H1 (cell line): ENCODE data around the gene VMO1. TPM values are rescaled to one million over a fixed set of nuclear protein-coding genes. Genes with fewer than 3 reads are reported as not detected.

Experiments
- CTCF ChIA-PET: fragments of 300-600 bp; sonication (Branson Sonifier 250); formaldehyde crosslinking; loops from one replicate; lab custom pipeline; 2021; ENCODE audit not compliant: partially characterized antibody; lab: Charles Lee
- POLR2A ChIA-PET: fragments of 300-600 bp; sonication (Branson Sonifier 250); formaldehyde crosslinking; loops from one replicate; lab custom pipeline; 2021; ENCODE audit warnings: inconsistent platforms; ENCODE audit not compliant: partially characterized antibody; lab: Charles Lee
- DNase-seq, 2 experiments: peaks; one replicate each; pipeline versions ENCODE4 v3.0.0 to v3.0.0-alpha.2; 2010 to 2022; ENCODE audit warnings: low spot score in 2 of 2, low read depth in 1 of 2, mixed read lengths in 1 of 2
- FAIRE-seq: peaks from 2 replicates; lab custom pipeline; 2011; peaks lifted over from hg19 to GRCh38; lab: Jason Lieb, UNC
- H2AFZ ChIP-seq: 2 replicates; pipeline ENCODE4 v1.8.1; 2012; ENCODE audit warnings: low read length, inconsistent platforms
- H2AK5ac ChIP-seq: 2 replicates; pipeline ENCODE4 v1.6.1; 2013; ENCODE audit warnings: low read depth, low read length
- H2BK120ac ChIP-seq: replicated peaks from 2 replicates; pipeline ENCODE3; 2013; ENCODE audit warnings: low read depth, low read length, inconsistent platforms
- H2BK12ac ChIP-seq: 2 replicates; pipeline ENCODE4 v1.6.1; 2013; ENCODE audit warnings: low read depth, low read length
- H2BK15ac ChIP-seq: 2 replicates; pipeline ENCODE4 v1.6.1; 2013; ENCODE audit warnings: low read length
- H2BK20ac ChIP-seq: 2 replicates; pipeline ENCODE4 v1.6.1; 2013; ENCODE audit warnings: low read length
- H2BK5ac ChIP-seq: 2 replicates; pipeline ENCODE4 v1.6.1; 2013; ENCODE audit warnings: low read depth, low read length
- H3K14ac ChIP-seq: 2 replicates; pipeline ENCODE4 v1.6.1; 2013; ENCODE audit warnings: inconsistent platforms; ENCODE audit not compliant: insufficient read length
- H3K18ac ChIP-seq: 2 replicates; pipeline ENCODE4 v1.6.1; 2013; ENCODE audit warnings: low read length; ENCODE audit errors: extremely low read depth
- H3K23ac ChIP-seq: 2 replicates; pipeline ENCODE4 v1.6.1; 2013; ENCODE audit warnings: inconsistent platforms; ENCODE audit not compliant: insufficient read length
- H3K23me2 ChIP-seq: 2 replicates; pipeline ENCODE4 v1.6.1; 2013; ENCODE audit warnings: low read depth, low read length
- H3K27ac ChIP-seq: 2 replicates; pipeline ENCODE4 v1.6.1; 2011; ENCODE audit warnings: low read depth, low read length, inconsistent platforms
- H3K27me3 ChIP-seq, 4 experiments: replicated peaks in 1 of 4; 1 replicate in 1 of 4; 2 replicates in 3 of 4; pipeline versions ENCODE4 v1.6.1 to v1.8.1; 2011 to 2013; ENCODE audit warnings: low read length in 3 of 4, mild to moderate bottlenecking in 3 of 4, inconsistent platforms in 2 of 4, mixed read lengths in 2 of 4, moderate library complexity in 1 of 4; ENCODE audit not compliant: control insufficient read depth in 3 of 4, insufficient read depth in 3 of 4; ENCODE audit errors: extremely low read depth in 1 of 4
- H3K36me3 ChIP-seq, 4 experiments: 2 replicates each; pipeline versions ENCODE4 v1.6.1 to v1.8.1; 2011 to 2013; ENCODE audit warnings: mild to moderate bottlenecking in 4 of 4, low read length in 3 of 4, moderate library complexity in 2 of 4, control low read depth in 1 of 4, inconsistent platforms in 1 of 4; ENCODE audit not compliant: insufficient read depth in 4 of 4, control insufficient read depth in 2 of 4
- H3K4ac ChIP-seq: replicated peaks from 2 replicates; pipeline ENCODE3; 2013; ENCODE audit warnings: low read length, low read depth, mixed read lengths, inconsistent platforms; ENCODE audit not compliant: insufficient read length
- H3K4me1 ChIP-seq, 4 experiments: replicated peaks in 1 of 4; 1 replicate in 1 of 4; 2 replicates in 3 of 4; pipeline versions ENCODE4 v1.6.1 to v1.8.1; 2011 to 2013; ENCODE audit warnings: low read length in 3 of 4, inconsistent platforms in 2 of 4, mixed read lengths in 1 of 4; ENCODE audit not compliant: insufficient read depth in 4 of 4, control insufficient read depth in 3 of 4
- H3K4me2 ChIP-seq, 2 experiments: 2 replicates each; pipeline versions ENCODE4 v1.6.1 to v1.8.1; 2011 to 2013; ENCODE audit warnings: low read depth in 2 of 2, low read length in 2 of 2, control low read depth in 1 of 2, inconsistent platforms in 1 of 2, mild to moderate bottlenecking in 1 of 2; ENCODE audit not compliant: insufficient read depth in 1 of 2
- H3K4me3 ChIP-seq, 4 experiments: fragments of 200-600, 300-600 bp in 1 of 4; sonication (generic), shearing (Covaris generic), sonication (Bioruptor Twin) in 1 of 4; 2 replicates each; pipeline versions ENCODE4 v1.5.1 to v1.8.1; 2011 to 2016; ENCODE audit warnings: low read length in 4 of 4, low read depth in 3 of 4, control low read depth in 2 of 4, inconsistent platforms in 2 of 4, mild to moderate bottlenecking in 2 of 4, mixed read lengths in 1 of 4, moderate library complexity in 1 of 4; ENCODE audit not compliant: insufficient read depth in 2 of 4; ENCODE audit errors: extremely low read depth in 1 of 4
- H3K56ac ChIP-seq: replicated peaks from 2 replicates; pipeline ENCODE3; 2013; ENCODE audit warnings: low read depth, mild to moderate bottlenecking, mixed read lengths, low read length, inconsistent platforms; ENCODE audit not compliant: insufficient read length
- H3K79me1 ChIP-seq: 2 replicates; pipeline ENCODE4 v1.6.1; 2013; ENCODE audit warnings: low read depth, low read length, control low read depth
- H3K79me2 ChIP-seq, 2 experiments: 2 replicates each; pipeline versions ENCODE4 v1.6.1 to v1.8.1; 2012 to 2013; ENCODE audit warnings: low read length in 2 of 2, mild to moderate bottlenecking in 2 of 2, inconsistent platforms in 1 of 2; ENCODE audit not compliant: insufficient read depth in 2 of 2, control insufficient read depth in 1 of 2
- H3K9ac ChIP-seq, 4 experiments: replicated peaks in 1 of 4; 1 replicate in 1 of 4; 2 replicates in 3 of 4; pipeline versions ENCODE4 v1.6.1 to v1.8.1; 2011 to 2013; ENCODE audit warnings: low read depth in 3 of 4, low read length in 3 of 4, control low read depth in 2 of 4, mild to moderate bottlenecking in 2 of 4, moderate library complexity in 2 of 4, inconsistent platforms in 1 of 4; ENCODE audit errors: extremely low read depth in 1 of 4
- H3K9me3 ChIP-seq, 2 experiments: 2 replicates each; pipeline versions ENCODE4 v1.6.1 to v1.8.1; 2012 to 2013; ENCODE audit warnings: mild to moderate bottlenecking in 2 of 2, moderate library complexity in 2 of 2, control low read depth in 1 of 2, inconsistent platforms in 1 of 2, low read depth in 1 of 2, low read length in 1 of 2, mixed read lengths in 1 of 2; ENCODE audit not compliant: insufficient read depth in 2 of 2
- H4K20me1 ChIP-seq, 2 experiments: replicated peaks in 1 of 2; 2 replicates each; pipeline versions ENCODE3 to v1.8.1; 2011 to 2013; ENCODE audit warnings: inconsistent platforms in 2 of 2, low read length in 2 of 2, mild to moderate bottlenecking in 1 of 2; ENCODE audit not compliant: insufficient read depth in 2 of 2, control insufficient read depth in 1 of 2
- H4K5ac ChIP-seq: 2 replicates; pipeline ENCODE4 v1.6.1; 2013; ENCODE audit warnings: low read length, low read depth, mixed read lengths, inconsistent platforms; ENCODE audit not compliant: insufficient read length
- H4K8ac ChIP-seq: 2 replicates; pipeline ENCODE4 v1.8.0; 2013; ENCODE audit warnings: mild to moderate bottlenecking, moderate library complexity, low read length, inconsistent platforms; ENCODE audit not compliant: insufficient read depth; ENCODE audit errors: extremely low read depth
- H4K91ac ChIP-seq: replicated peaks from 2 replicates; pipeline ENCODE3; 2013; ENCODE audit warnings: low read length, mixed read lengths, inconsistent platforms; ENCODE audit not compliant: insufficient read length
- KDM5A ChIP-seq: fragments of 200-600 bp; IDR thresholded peaks from 2 replicates; pipeline ENCODE4 v1.7.1; 2012; ENCODE audit warnings: mild to moderate bottlenecking, low read length, inconsistent platforms, mixed read lengths
- MAX ChIP-seq: IDR thresholded peaks from 2 replicates; pipeline ENCODE4 v1.6.1; 2012; ENCODE audit warnings: inconsistent platforms
- PHF8 ChIP-seq: fragments of 200-600 bp; sonication (generic); conservative IDR thresholded peaks from 2 replicates; pipeline ENCODE4 v1.7.1; 2012; ENCODE audit warnings: low read depth, mild to moderate bottlenecking, inconsistent platforms, low read length, moderate library complexity
- POLR2AphosphoS5 ChIP-seq: IDR thresholded peaks from 2 replicates; pipeline ENCODE4 v1.6.1; 2011; ENCODE audit warnings: low read depth, low read length
- SP1 ChIP-seq: IDR thresholded peaks from 2 replicates; pipeline ENCODE4 v1.6.1; 2011; ENCODE audit warnings: low read depth, low read length
- WGBS, 2 experiments: shearing (Covaris generic) in 1 of 2; methylation state at CpG; one replicate each; pipeline versions ENCODE4 v1.1.6 to v1.1.7; 2013 to 2015; ENCODE audit warnings: low lambda C conversion rate in 2 of 2, mixed read lengths in 2 of 2, inconsistent platforms in 1 of 2, low coverage in 1 of 2, missing lambda C conversion rate in 1 of 2; ENCODE audit not compliant: insufficient replicate concordance in 2 of 2, insufficient coverage in 1 of 2, insufficient read length in 1 of 2; ENCODE audit errors: extremely low coverage in 1 of 2, missing lambda C conversion rate in 1 of 2; 5-methylcytosine and 5-hydroxymethylcytosine counted together
- polyA plus RNA-seq, 7 experiments: library from polyadenylated mRNA; depleted of rRNA in 3 of 7; stranded (reverse) in 5 of 7; unstranded in 2 of 7; fragments of >200 nt in 5 of 7; fragments of 200-250 nt in 2 of 7; gene quantifications; 1 replicate in 5 of 7; 2 replicates in 1 of 7; 4 replicates in 1 of 7; pipeline versions ENCODE4 v1.2.1 to v1.2.3, GENCODE V29; 2011 to 2013; ENCODE audit warnings: missing spikeins in 2 of 7, mixed read lengths in 2 of 7
- total RNA-seq: library from RNA; stranded (reverse); fragmentation: NEBNext Ultra II Directional; extraction: Animal tissue kit (Norgen Biotek cat#: 25700); gene quantifications from 2 replicates; pipeline ENCODE4 v1.2.1, GENCODE V29; 2021

The VMO1 gene
- total and polyA plus RNA-seq, 2 of the 8 experiments (the other 6 are each of a cell fraction or from before 2014, with no cell fraction given), result 0.30 TPM; not detected in 1

DNA sequence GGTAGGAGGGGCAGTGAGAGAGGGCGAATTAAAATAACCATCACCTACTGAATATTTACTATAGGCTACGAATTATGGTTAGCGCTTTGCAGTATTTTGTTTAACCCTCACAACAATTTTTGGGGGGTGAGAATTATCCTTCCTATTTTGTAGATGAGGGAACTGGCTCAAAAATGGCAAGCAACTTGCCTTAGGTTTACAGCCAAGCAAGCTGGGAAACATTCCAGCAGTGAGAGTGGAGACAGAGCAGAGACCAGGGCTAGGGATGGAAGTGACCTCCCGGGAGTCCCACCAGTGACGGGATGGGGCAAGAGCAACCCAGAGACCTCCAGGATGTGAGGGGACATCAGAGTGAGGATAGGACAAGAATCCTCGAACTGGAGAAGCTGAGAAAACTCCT, 352 bp upstream of the VMO1 start:
- Histone ChIP-seq H2BK5ac (no peak overlapping the region), H2BK120ac (no peak overlapping the region), H3K18ac (no peak overlapping the region), H3K4ac (no peak overlapping the region), H2AK5ac (no peak overlapping the region), H2BK12ac (peak overlapping the region; percentile 97), H4K5ac (no peak overlapping the region), H3K4me2 (no peak overlapping the region), H4K20me1 (peaks cover 0 to 2% of the 10 kb centered on the region in 2 experiments), H3K27me3 (peaks cover 3 to 30% (median 18%) of the 10 kb centered on the region in 4 experiments), H2AFZ (no peak overlapping the region), H3K9ac (no peak overlapping the region), H4K91ac (no peak overlapping the region), H3K36me3 (no peaks in the 10 kb centered on the region), H2BK20ac (no peak overlapping the region), H3K4me1 (peaks cover 0 to 15% (median 8%) of the 10 kb centered on the region in 4 experiments; a peak in 5 of 7 replicates), H3K9me3 (no peaks in the 10 kb centered on the region), H3K4me3 (no peak overlapping the region), H3K56ac (no peak overlapping the region), H4K8ac (no peak overlapping the region), H3K79me1 (no peaks in the 10 kb centered on the region), H3K14ac (no peak overlapping the region), H3K79me2 (no peaks in the 10 kb centered on the region), H3K23me2 (peaks cover 17% of the 10 kb centered on the region), H3K23ac (no peak overlapping the region), H2BK15ac (0 out of 2 replicates have a peak overlapping the region, but pooled peaks have one; percentile 72), H3K27ac (no peak overlapping the region)
- POLR2A ChIA-PET, result interaction anchor here (0.7 to 1.6 kb wide), 4 partner anchors 14 to 123 kb away, joined by 3 to 5 read pairs (median 4); partner anchors contain the start of gene TM4SF5
- TF ChIP-seq KDM5A (no peak), PHF8 (no peak), SP1 (no peak), POLR2AphosphoS5 (no peak), MAX (no peak)
- no peak for DNase-seq
- WGBS, 2 experiments, result 91% methylated on average over 6 of the region's 6 CpGs; no CpG with 5 or more reads in 1 of the 2 experiments
- CTCF ChIA-PET, result interaction anchor here (0.7 to 4.8 kb wide), 13 partner anchors 8 to 119 kb away, joined by 3 to 27 read pairs (median 4); no protein-coding TSS in a partner anchor
- no peak for FAIRE-seq
